ENCODE measurements around the gene FOXL3. TPM values are rescaled to one million over a fixed set of nuclear protein-coding genes. Genes with fewer than 3 reads are reported as not detected.

The FOXL3 gene
- total RNA-seq, 1 experiment from 2014 or later: not detected

DNA sequence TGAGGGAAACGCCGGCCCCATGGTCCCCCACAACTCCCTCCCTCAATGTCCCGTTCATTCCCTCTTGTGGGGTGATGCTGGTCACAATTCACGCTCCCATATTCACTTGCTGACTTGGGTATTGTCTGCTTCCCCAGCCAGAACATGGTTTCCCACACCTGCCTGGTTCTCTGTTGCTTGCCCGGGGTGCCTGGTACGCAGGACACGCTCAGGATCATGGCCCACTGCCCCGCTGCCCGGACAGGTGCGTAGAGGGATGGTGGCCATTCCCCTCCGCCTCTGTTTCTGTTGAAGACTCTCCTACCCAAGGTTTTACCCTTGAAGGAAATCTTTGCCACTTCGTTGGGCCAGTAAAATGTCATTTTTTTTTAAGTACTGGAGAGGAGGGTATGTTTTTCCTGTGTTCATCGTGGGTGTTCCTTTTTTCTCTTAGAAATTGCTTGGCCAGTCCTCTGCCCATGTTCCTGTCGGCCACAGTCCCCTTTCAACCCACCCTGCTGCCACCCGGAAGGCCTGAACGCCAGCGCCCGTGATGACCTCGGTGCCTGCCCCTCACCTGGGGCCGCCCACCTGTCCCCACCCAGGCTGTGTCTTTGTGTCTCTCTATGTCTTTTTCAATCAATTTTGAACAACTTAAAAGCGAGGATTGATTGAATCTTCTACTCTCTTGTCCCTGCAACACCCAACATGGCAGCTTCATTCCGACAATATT, 38.2 kb downstream of the FOXL3 start:
- no peak for ATAC-seq
- intact Hi-C loops (cut with micrococcal nuclease; ENCODE audit: unreplicated experiment) (loop anchor here (5.0 to 10.0 kb wide), 2 partner anchors 194 to 447 kb away; no protein-coding TSS in a partner anchor), in situ Hi-C loops (cut with HindIII; ENCODE audit: low pct_unique_long_range_greater_than_20kb, low sequenced_read_pairs) (no loop called here)

DNA sequence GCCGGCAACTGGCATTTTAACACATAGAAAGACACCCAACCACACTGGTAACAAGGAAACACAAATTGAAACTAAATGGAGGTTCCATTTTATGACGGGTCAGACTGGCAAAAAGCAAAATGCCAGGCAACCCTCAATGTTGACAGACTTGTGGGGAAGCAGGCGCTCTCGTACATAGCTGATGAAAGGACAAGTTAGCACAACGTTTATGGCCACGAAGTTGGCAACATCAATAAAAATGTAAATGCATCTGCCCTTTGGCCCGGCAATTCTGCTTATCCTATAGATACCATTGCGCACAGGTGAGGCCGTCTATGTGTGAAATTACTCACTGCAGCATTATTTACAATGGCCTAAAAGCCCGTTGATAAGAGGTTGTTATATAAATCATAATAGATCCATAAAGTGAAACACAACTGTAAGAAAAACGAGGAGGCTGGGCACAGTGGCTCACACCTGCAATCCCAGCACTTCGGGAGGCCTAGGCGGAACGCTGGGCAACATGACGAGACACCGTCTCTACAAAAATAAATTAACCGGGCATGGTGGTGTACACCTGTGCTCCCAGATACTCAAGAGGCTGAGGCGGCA, 39.8 kb downstream of the FOXL3 start:
- CTCF ChIA-PET: interaction anchor here (0.6 kb wide), 1 partner anchor 197 kb away, joined by 4 read pairs; no protein-coding TSS in a partner anchor
- Histone ChIP-seq H3K27me3 (ENCODE audit: control insufficient read depth, insufficient read depth, low read length) (no peaks in the 10 kb centered on the region), H3K4me1 (ENCODE audit: control insufficient read depth, insufficient read depth, low read length) (no peaks in the 10 kb centered on the region; the same call in 1 of the 2 replicates), H3K27ac (ENCODE audit: low read length) (no peak overlapping the region), H3K9me3 (ENCODE audit: control insufficient read depth, insufficient read depth, low read depth, low read length) (no peaks in the 10 kb centered on the region), H3K36me3 (ENCODE audit: control insufficient read depth, insufficient read depth, low read length) (no peaks in the 10 kb centered on the region), H3K4me3 (ENCODE audit: low read depth in 2 of 2, low read length in 2 of 2) (no peak overlapping the region)
- in situ Hi-C loops (cut with HindIII; ENCODE audit: low pct_unique_long_range_greater_than_20kb, low sequenced_read_pairs): loop anchor here (10.0 kb wide), 1 partner anchor 165 kb away; no protein-coding TSS in a partner anchor
- TF ChIP-seq TCF7L2 (IDR thresholded peaks at IDR 0.05; ENCODE audit: low read depth, low read length) (no peak), SIN3A (IDR thresholded peaks at IDR 0.05; ENCODE audit: borderline replicate concordance, insufficient read depth, low read depth, low read length) (no peak), POLR2AphosphoS5 (IDR thresholded peaks at IDR 0.05; ENCODE audit: low read depth, low read length) (no peak)
- TF ChIP-seq, protein P1, sequence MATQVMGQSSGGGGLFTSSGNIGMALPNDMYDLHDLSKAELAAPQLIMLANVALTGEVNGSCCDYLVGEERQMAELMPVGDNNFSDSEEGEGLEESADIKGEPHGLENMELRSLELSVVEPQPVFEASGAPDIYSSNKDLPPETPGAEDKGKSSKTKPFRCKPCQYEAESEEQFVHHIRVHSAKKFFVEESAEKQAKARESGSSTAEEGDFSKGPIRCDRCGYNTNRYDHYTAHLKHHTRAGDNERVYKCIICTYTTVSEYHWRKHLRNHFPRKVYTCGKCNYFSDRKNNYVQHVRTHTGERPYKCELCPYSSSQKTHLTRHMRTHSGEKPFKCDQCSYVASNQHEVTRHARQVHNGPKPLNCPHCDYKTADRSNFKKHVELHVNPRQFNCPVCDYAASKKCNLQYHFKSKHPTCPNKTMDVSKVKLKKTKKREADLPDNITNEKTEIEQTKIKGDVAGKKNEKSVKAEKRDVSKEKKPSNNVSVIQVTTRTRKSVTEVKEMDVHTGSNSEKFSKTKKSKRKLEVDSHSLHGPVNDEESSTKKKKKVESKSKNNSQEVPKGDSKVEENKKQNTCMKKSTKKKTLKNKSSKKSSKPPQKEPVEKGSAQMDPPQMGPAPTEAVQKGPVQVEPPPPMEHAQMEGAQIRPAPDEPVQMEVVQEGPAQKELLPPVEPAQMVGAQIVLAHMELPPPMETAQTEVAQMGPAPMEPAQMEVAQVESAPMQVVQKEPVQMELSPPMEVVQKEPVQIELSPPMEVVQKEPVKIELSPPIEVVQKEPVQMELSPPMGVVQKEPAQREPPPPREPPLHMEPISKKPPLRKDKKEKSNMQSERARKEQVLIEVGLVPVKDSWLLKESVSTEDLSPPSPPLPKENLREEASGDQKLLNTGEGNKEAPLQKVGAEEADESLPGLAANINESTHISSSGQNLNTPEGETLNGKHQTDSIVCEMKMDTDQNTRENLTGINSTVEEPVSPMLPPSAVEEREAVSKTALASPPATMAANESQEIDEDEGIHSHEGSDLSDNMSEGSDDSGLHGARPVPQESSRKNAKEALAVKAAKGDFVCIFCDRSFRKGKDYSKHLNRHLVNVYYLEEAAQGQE (IDR thresholded peaks at IDR 0.05; ENCODE audit: insufficient read depth in 1 of 2, low read depth in 2 of 2, low read length in 1 of 2): no peak
- TF ChIP-seq, protein P2, sequence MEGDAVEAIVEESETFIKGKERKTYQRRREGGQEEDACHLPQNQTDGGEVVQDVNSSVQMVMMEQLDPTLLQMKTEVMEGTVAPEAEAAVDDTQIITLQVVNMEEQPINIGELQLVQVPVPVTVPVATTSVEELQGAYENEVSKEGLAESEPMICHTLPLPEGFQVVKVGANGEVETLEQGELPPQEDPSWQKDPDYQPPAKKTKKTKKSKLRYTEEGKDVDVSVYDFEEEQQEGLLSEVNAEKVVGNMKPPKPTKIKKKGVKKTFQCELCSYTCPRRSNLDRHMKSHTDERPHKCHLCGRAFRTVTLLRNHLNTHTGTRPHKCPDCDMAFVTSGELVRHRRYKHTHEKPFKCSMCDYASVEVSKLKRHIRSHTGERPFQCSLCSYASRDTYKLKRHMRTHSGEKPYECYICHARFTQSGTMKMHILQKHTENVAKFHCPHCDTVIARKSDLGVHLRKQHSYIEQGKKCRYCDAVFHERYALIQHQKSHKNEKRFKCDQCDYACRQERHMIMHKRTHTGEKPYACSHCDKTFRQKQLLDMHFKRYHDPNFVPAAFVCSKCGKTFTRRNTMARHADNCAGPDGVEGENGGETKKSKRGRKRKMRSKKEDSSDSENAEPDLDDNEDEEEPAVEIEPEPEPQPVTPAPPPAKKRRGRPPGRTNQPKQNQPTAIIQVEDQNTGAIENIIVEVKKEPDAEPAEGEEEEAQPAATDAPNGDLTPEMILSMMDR (IDR thresholded peaks at IDR 0.05): no peak
- DNase-seq (ENCODE audit: low read depth, low spot score): no peak
- POLR2A ChIA-PET: no interaction called here
- intact Hi-C loops (cut with micrococcal nuclease; ENCODE audit: unreplicated experiment): loop anchor here (5.0 to 10.0 kb wide), 3 partner anchors 193 to 445 kb away; no protein-coding TSS in a partner anchor
- no peak for ATAC-seq
- BruUV-seq (replicated peaks): no TSS peak

More for the DNA sequence above, 38.2 kb downstream of the FOXL3 start:
- Histone ChIP-seq H3K27ac (ENCODE audit: low read length) (no peak overlapping the region), H3K27me3 (ENCODE audit: control insufficient read depth, insufficient read depth, low read length) (no peaks in the 10 kb centered on the region), H3K4me3 (ENCODE audit: low read depth in 2 of 2, low read length in 2 of 2) (no peak overlapping the region), H3K36me3 (ENCODE audit: control insufficient read depth, insufficient read depth, low read length) (no peaks in the 10 kb centered on the region), H3K4me1 (ENCODE audit: control insufficient read depth, insufficient read depth, low read length) (no peaks in the 10 kb centered on the region; the same call in 1 of the 2 replicates), H3K9me3 (ENCODE audit: control insufficient read depth, insufficient read depth, low read depth, low read length) (no peaks in the 10 kb centered on the region)
- DNase-seq (ENCODE audit: low read depth, low spot score): no peak
- BruUV-seq (replicated peaks): no TSS peak
- TF ChIP-seq TCF7L2 (IDR thresholded peaks at IDR 0.05; ENCODE audit: low read depth, low read length): no peak
- POLR2A ChIA-PET: no interaction called here
- CTCF ChIA-PET: no interaction called here

Data from Panc1 (cell line).